Cardiac muscle cell (in vitro differentiated cells and primary cell): ENCODE data around the gene PIH1D1. TPM values are rescaled to one million over a fixed set of nuclear protein-coding genes. Genes with fewer than 3 reads are reported as not detected.

Source experiments
- DNase-seq, 2 donors: peaks; one replicate each; pipeline versions ENCODE4 v3.0.0 to v3.0.0-alpha.2; 2010 to 2017; ENCODE audit warnings: low read depth in 1 of 2, low spot score in 1 of 2
- H3K27ac ChIP-seq: fragments of 200-600 bp; sonication (generic); 2 replicates; pipeline ENCODE4 v1.5.1; 2016
- H3K27me3 ChIP-seq: fragments of 200-600 bp; sonication (generic); 2 replicates; pipeline ENCODE4 v1.6.0; 2016; ENCODE audit warnings: control low read depth
- H3K36me3 ChIP-seq: fragments of 200-600 bp; sonication (generic); 2 replicates; pipeline ENCODE4 v1.5.1; 2016; ENCODE audit warnings: control low read depth
- H3K4me1 ChIP-seq: fragments of 200-600 bp; sonication (generic); 2 replicates; pipeline ENCODE4 v1.8.1; 2017; ENCODE audit warnings: low read depth, mild to moderate bottlenecking, mixed run types
- H3K4me3 ChIP-seq: fragments of 200-600 bp; sonication (generic); 2 replicates; pipeline ENCODE4 v1.5.1; 2016; ENCODE audit warnings: mild to moderate bottlenecking
- H3K9me3 ChIP-seq: fragments of 200-600 bp; sonication (generic); 2 replicates; pipeline ENCODE4 v1.5.1; 2017; ENCODE audit warnings: low read depth, mild to moderate bottlenecking, control low read depth
- CTCF ChIP-seq: IDR thresholded peaks from 2 replicates; pipeline ENCODE4 v1.5.1; 2012; ENCODE audit warnings: low read depth, mild to moderate bottlenecking, low read length
- polyA plus RNA-seq: library from polyadenylated mRNA; unstranded; fragments of >200 nt; fragmentation: Nextera tagmentation; extraction: Ambion mirVana; gene quantifications from 2 replicates; pipeline ENCODE4 v1.2.1, GENCODE V29; 2016
- total RNA-seq: library from RNA; depleted of rRNA; stranded (reverse); fragments of >200 nt; gene quantifications from 2 replicates; pipeline ENCODE4 v1.2.3, GENCODE V29; 2016

Gene PIH1D1
- total and polyA plus RNA-seq, 2 experiments from 2014 or later = 145 to 156 TPM

- H3K27ac ChIP-seq = no peak overlapping the region
- TF ChIP-seq CTCF = no peak
- no peaks in the 10 kb centered on the region for H3K36me3 ChIP-seq
- H3K27me3 ChIP-seq = peaks cover 74% of the 10 kb centered on the region
- H3K9me3 ChIP-seq = no peaks in the 10 kb centered on the region
- DNase-seq = no peak
- H3K4me3 ChIP-seq = peak overlapping the region; percentile 14
- peaks cover 20% of the 10 kb centered on the region for H3K4me1 ChIP-seq
These were observed 27.7 kb downstream of the PIH1D1 start for GRCh38 chr19:49423985-49424303.

GRCh38 chr19:49423071-49423984 lies 28.3 kb downstream of the PIH1D1 start, which contains the start of gene PTH2:
TSS of gene PTH2 (minus strand) at chr19:49423441. CDS start at chr19:49423339, 102 bp downstream.
- no peak for TF ChIP-seq CTCF
- Histone ChIP-seq H3K4me1 (peaks cover 20% of the 10 kb centered on the region), H3K27ac (no peak within 1 kb of the TSS), H3K9me3 (no peaks in the 10 kb centered on the region), H3K4me3 (peak within 1 kb of the TSS; percentile 14), H3K27me3 (peaks cover 68% of the 10 kb centered on the region), H3K36me3 (no peaks in the 10 kb centered on the region)
- DNase-seq = no peak

- peak overlapping the region; percentile 14 for H3K4me3 ChIP-seq
- no peaks in the 10 kb centered on the region for H3K36me3 ChIP-seq
- peak; percentile 40 for TF ChIP-seq CTCF
- peak; percentile 46 to 85 for DNase-seq
- no peaks in the 10 kb centered on the region for H3K9me3 ChIP-seq
- peaks cover 60% of the 10 kb centered on the region for H3K27me3 ChIP-seq
- H3K27ac ChIP-seq = no peak overlapping the region
- H3K4me1 ChIP-seq = peaks cover 15% of the 10 kb centered on the region
These were observed 29.1 kb downstream of the PIH1D1 start for GRCh38 chr19:49422407-49423070.

DNA sequence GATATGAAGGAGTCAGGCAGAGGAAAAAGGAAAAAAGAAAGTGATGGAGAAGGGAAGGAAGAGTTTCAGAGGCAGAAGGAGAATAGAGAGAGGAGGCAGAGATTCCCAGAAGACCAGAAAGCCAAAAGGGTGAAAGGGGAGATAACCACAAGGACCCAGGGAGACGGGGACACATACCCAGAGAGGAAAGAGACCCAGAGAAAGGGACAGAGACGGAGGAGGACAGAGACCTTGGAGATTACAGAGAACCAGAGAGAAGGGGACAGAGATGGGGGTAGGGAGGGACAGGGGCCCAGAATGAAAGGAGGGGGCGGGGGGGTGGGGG lies 29.8 kb downstream of the PIH1D1 start:
- DNase-seq = no peak
- Histone ChIP-seq H3K4me3 (no peak overlapping the region), H3K4me1 (peaks cover 15% of the 10 kb centered on the region), H3K36me3 (no peaks in the 10 kb centered on the region), H3K9me3 (no peaks in the 10 kb centered on the region), H3K27me3 (peaks cover 53% of the 10 kb centered on the region), H3K27ac (no peak overlapping the region)
- no peak for TF ChIP-seq CTCF

GRCh38 chr19:49421039-49421877 lies 30.4 kb downstream of the PIH1D1 start:
- peak; percentile 81 to 87 for DNase-seq
- H3K27me3 ChIP-seq = peaks cover 47% of the 10 kb centered on the region

More at GRCh38 chr19:49421039-49421877, 30.4 kb downstream of the PIH1D1 start:
- no peaks in the 10 kb centered on the region for H3K9me3 ChIP-seq
- H3K36me3 ChIP-seq = no peaks in the 10 kb centered on the region
- peaks cover 15% of the 10 kb centered on the region for H3K4me1 ChIP-seq
- TF ChIP-seq CTCF = no peak
- no peak overlapping the region for H3K4me3 ChIP-seq
- H3K27ac ChIP-seq = no peak overlapping the region
